K562 (cell line): ENCODE data around the gene SKAP1. TPM values are rescaled to one million over a fixed set of nuclear protein-coding genes. Genes with fewer than 3 reads are reported as not detected.

ENCODE experiments used
- ATAC-seq: fragments of 200-7000 bp; cut with Tn5 transposase; 3 replicates; pipeline ENCODE4 v1.9.1; 2020; ENCODE audit warnings: moderate library complexity
- BruUV-seq: library from RNA; stranded (reverse); fragments of 400-500 nt; replicated peaks from 2 replicates; lab custom pipeline; 2021; lab: Mats Ljungman, UMichigan
- CTCF ChIA-PET: fragments of 300-600 bp; formaldehyde crosslinking; extraction: SDS; loops from one replicate; lab custom pipeline; 2021; ENCODE audit warnings: low intra/inter-chr PET ratio; lab: Yijun Ruan, JAX
- POLR2A ChIA-PET: fragments of 300-600, 350-650 bp; sonication (Branson Sonifier 250); formaldehyde crosslinking; extraction: SDS; loops from one replicate; lab custom pipeline; 2021; ENCODE audit warnings: antibody characterized with exemption, inconsistent platforms; lab: Yijun Ruan, JAX
- DNase-seq, 4 experiments: peaks; one replicate each; pipeline versions ENCODE4 v3.0.0 to v3.0.0-alpha.2; 2011 to 2018; ENCODE audit warnings: low spot score in 3 of 4, mixed read lengths in 3 of 4; ENCODE audit errors: extremely low read depth in 1 of 4
- FAIRE-seq: peaks from 2 replicates; lab custom pipeline; 2011; peaks lifted over from hg19 to GRCh38; lab: Jason Lieb, UNC
- H2AFZ ChIP-seq: 2 replicates; pipeline ENCODE4 v1.6.0; 2011; ENCODE audit warnings: low read depth, low read length, control low read depth, inconsistent platforms
- H3K27ac ChIP-seq: fragments of 200-600 bp; 3 replicates; pipeline ENCODE4 v1.8.0; 2011; ENCODE audit warnings: low read depth, mild to moderate bottlenecking, control low read depth, inconsistent platforms, low read length, moderate library complexity, mixed read lengths; ENCODE audit errors: extremely low read depth
- H3K27me3 ChIP-seq, 2 experiments: fragments of 300-600 bp in 1 of 2; 2 replicates in 1 of 2; 3 replicates in 1 of 2; pipeline versions ENCODE4 v1.6.0 to v1.8.0; 2011; ENCODE audit warnings: inconsistent platforms in 2 of 2, low read length in 2 of 2, mild to moderate bottlenecking in 1 of 2, mixed read lengths in 1 of 2, moderate library complexity in 1 of 2; ENCODE audit not compliant: control insufficient read depth in 2 of 2, insufficient read depth in 2 of 2
- H3K36me3 ChIP-seq: fragments of 300-600 bp; 3 replicates; pipeline ENCODE4 v1.8.0; 2011; ENCODE audit warnings: mild to moderate bottlenecking, low read length, inconsistent platforms; ENCODE audit not compliant: control insufficient read depth, insufficient read depth
- H3K4me1 ChIP-seq, 2 experiments: fragments of 200-600 bp in 1 of 2; replicated peaks in 1 of 2; 2 replicates in 1 of 2; 3 replicates in 1 of 2; pipeline versions ENCODE4 v1.5.1 to v1.8.0; 2011; ENCODE audit warnings: inconsistent platforms in 2 of 2, low read length in 2 of 2, mild to moderate bottlenecking in 1 of 2, mixed read lengths in 1 of 2, moderate library complexity in 1 of 2; ENCODE audit not compliant: control insufficient read depth in 2 of 2, insufficient read depth in 2 of 2
- H3K4me2 ChIP-seq: 2 replicates; pipeline ENCODE4 v1.6.1; 2011; ENCODE audit warnings: low read length, control low read depth, inconsistent platforms, mixed read lengths; ENCODE audit not compliant: insufficient read depth
- H3K4me3 ChIP-seq: fragments of 200-600 bp; sonication (generic), shearing (Covaris generic); 2 replicates; pipeline ENCODE4 v1.5.1; 2016; ENCODE audit warnings: control low read depth, inconsistent platforms
- H3K79me2 ChIP-seq: fragments of 200-600 bp; 3 replicates; pipeline ENCODE4 v1.8.0; 2011; ENCODE audit warnings: low read length, inconsistent platforms; ENCODE audit not compliant: control insufficient read depth, insufficient read depth
- H3K9ac ChIP-seq, 2 experiments: 2 replicates each; pipeline versions ENCODE4 v1.6.0 to v1.6.1; 2011; ENCODE audit warnings: low read depth in 2 of 2, low read length in 2 of 2, control low read depth in 1 of 2, inconsistent platforms in 1 of 2, mild to moderate bottlenecking in 1 of 2, mixed read lengths in 1 of 2; ENCODE audit not compliant: insufficient read depth in 1 of 2
- H3K9me1 ChIP-seq: one replicate; pipeline ENCODE4 v1.6.0; 2011; ENCODE audit warnings: inconsistent platforms, mild to moderate bottlenecking, low read length, moderate library complexity; ENCODE audit not compliant: control insufficient read depth, insufficient read depth
- H3K9me3 ChIP-seq: replicated peaks from 2 replicates; pipeline ENCODE4 v1.5.1; 2011; ENCODE audit warnings: low read depth, low read length, inconsistent platforms; ENCODE audit not compliant: control insufficient read depth, insufficient read depth
- H4K20me1 ChIP-seq: replicated peaks from 2 replicates; pipeline ENCODE4 v1.6.1; 2011; ENCODE audit warnings: low read length, inconsistent platforms, mixed read lengths; ENCODE audit not compliant: control insufficient read depth, insufficient read depth
- HLTF ChIP-seq: fragments of 450-650 bp; IDR thresholded peaks from 2 replicates; pipeline ENCODE4 v1.6.1; 2016
- WGBS: fragments of 100-300 bp; shearing (Covaris generic); methylation state at CpG from one replicate; pipeline ENCODE4 v1.1.6; 2016; ENCODE audit warnings: low coverage, mixed read lengths; ENCODE audit not compliant: insufficient coverage; ENCODE audit errors: missing lambda C conversion rate; 5-methylcytosine and 5-hydroxymethylcytosine counted together
- in situ Hi-C: fragments of 300-500 bp; cut with MboI; formaldehyde crosslinking; loops from 4 replicates; pipeline ENCODE4 v1.15.0; 2018; ENCODE audit warnings: inconsistent platforms, mixed read lengths
- intact Hi-C: fragments of 100-400 bp; cut with micrococcal nuclease; formaldehyde crosslinking; loops from 2 replicates; pipeline ENCODE4 v1.14.2; 2022
- polyA plus RNA-seq, 8 experiments: library from polyadenylated mRNA; depleted of rRNA in 4 of 8; stranded (reverse) in 5 of 8; unstranded in 3 of 8; fragments of >200 nt; fragmentation: Nextera tagmentation in 2 of 8; fragmentation: Illumina TruSeq in 1 of 8; extraction: Ambion mirVana in 2 of 8; extraction: Trizol in 1 of 8; gene quantifications; 2 replicates each; pipeline versions ENCODE4 v1.2.1 to v1.2.3, GENCODE V29; 2011 to 2014; ENCODE audit warnings: inconsistent platforms in 1 of 8, missing spikeins in 1 of 8
- total RNA-seq, 7 experiments: library from RNA; depleted of rRNA in 6 of 7; stranded (reverse); fragments of >200 nt in 6 of 7; fragmentation: Illumina TruSeq in 2 of 7; extraction: Trizol in 2 of 7; gene quantifications; 2 replicates each; pipeline versions ENCODE4 v1.2.1 to v1.2.3, GENCODE V29; 2011 to 2021; ENCODE audit warnings: low replicate concordance in 1 of 7
- TF ChIP-seq, protein P1 (sequence below): fragments of 250-450 bp; sonication (Bioruptor Pico); IDR thresholded peaks from 2 replicates; pipeline ENCODE4 v1.8.0; 2021; ENCODE audit warnings: mild to moderate bottlenecking, moderate library complexity
- TF ChIP-seq, protein P2 (sequence below): fragments of 200-800 bp; sonication (Bioruptor generic); IDR thresholded peaks from 2 replicates; pipeline ENCODE4 v1.6.1; 2017; ENCODE audit warnings: missing genetic modification characterization, missing compliant biosample characterization

Gene SKAP1
- total and polyA plus RNA-seq, 9 of the 15 experiments (the other 6 are each of a cell fraction or from before 2014, with no cell fraction given), result 0.06 to 0.80 (median 0.10) TPM; not detected in 4

DNA sequence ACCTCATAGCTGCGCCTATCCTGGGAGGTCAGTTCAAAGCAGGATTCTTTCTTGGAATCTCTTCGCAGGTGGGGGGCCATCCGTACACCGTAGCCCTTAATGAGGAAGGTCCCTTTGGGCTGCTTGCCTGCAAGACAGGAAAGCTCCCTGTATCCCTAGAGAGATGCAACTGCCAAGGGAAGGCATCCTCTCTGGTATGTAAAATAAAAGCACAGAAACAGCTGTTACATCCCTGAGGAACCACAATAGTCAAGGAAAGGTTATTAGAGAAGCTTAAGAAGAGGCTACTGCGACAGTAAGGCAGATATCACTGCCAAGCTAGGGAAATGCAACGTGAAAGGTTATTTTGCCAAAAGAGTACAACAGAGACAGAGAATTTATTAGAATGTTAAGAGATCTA is 245.3 kb downstream of the SKAP1 start:
- no TSS peak for BruUV-seq
- TF ChIP-seq, protein P1, sequence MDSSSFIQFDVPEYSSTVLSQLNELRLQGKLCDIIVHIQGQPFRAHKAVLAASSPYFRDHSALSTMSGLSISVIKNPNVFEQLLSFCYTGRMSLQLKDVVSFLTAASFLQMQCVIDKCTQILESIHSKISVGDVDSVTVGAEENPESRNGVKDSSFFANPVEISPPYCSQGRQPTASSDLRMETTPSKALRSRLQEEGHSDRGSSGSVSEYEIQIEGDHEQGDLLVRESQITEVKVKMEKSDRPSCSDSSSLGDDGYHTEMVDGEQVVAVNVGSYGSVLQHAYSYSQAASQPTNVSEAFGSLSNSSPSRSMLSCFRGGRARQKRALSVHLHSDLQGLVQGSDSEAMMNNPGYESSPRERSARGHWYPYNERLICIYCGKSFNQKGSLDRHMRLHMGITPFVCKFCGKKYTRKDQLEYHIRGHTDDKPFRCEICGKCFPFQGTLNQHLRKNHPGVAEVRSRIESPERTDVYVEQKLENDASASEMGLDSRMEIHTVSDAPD (CRISPR knock-in tag), result no peak
- no peak for TF ChIP-seq HLTF
- TF ChIP-seq, protein P2, sequence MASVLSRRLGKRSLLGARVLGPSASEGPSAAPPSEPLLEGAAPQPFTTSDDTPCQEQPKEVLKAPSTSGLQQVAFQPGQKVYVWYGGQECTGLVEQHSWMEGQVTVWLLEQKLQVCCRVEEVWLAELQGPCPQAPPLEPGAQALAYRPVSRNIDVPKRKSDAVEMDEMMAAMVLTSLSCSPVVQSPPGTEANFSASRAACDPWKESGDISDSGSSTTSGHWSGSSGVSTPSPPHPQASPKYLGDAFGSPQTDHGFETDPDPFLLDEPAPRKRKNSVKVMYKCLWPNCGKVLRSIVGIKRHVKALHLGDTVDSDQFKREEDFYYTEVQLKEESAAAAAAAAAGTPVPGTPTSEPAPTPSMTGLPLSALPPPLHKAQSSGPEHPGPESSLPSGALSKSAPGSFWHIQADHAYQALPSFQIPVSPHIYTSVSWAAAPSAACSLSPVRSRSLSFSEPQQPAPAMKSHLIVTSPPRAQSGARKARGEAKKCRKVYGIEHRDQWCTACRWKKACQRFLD, result no peak
- 5% methylated on average over 6 of the region's 6 CpGs for WGBS
- Histone ChIP-seq H3K9me1 (no peaks in the 10 kb centered on the region), H3K27me3 (peaks cover 6 to 15% of the 10 kb centered on the region in 2 experiments; a peak in 4 of 5 replicates), H3K79me2 (no peaks in the 10 kb centered on the region), H3K27ac (no peak overlapping the region), H3K9me3 (no peaks in the 10 kb centered on the region), H2AFZ (no peak overlapping the region), H3K4me1 (no peaks in the 10 kb centered on the region), H4K20me1 (no peaks in the 10 kb centered on the region; the same call in 1 of the 2 replicates), H3K36me3 (no peaks in the 10 kb centered on the region), H3K9ac (no peak overlapping the region), H3K4me2 (no peak overlapping the region), H3K4me3 (no peak overlapping the region)
- in situ Hi-C loops (no loop called here), intact Hi-C loops (no loop called here)
- ChIA-PET CTCF (no interaction called here), POLR2A (interaction anchor here (0.6 to 1.2 kb wide), 3 partner anchors 8 to 363 kb away, joined by 3 read pairs; no protein-coding TSS in a partner anchor)
- DNase-seq (no peak), ATAC-seq (no peak), FAIRE-seq (no peak)
